ENCODE results near the gene PDIA5.

PDIA5 gene

GRCh38 chr3:123085293-123085931, 18.6 kb downstream of the PDIA5 start:
- Histone ChIP-seq H3K27ac (peak overlapping the region in 1 of 21 experiments; percentile 8), H3K4me3 (no peak overlapping the region)

- Histone ChIP-seq H3K27ac (peak overlapping the region in 1 of 21 experiments; percentile 8), H3K4me3 (no peak overlapping the region)
These were observed 19.3 kb downstream of the PDIA5 start for GRCh38 chr3:123085932-123086627.

- H3K27ac ChIP-seq: no peak overlapping the region
These were observed 21.6 kb downstream of the PDIA5 start for GRCh38 chr3:123088387-123088786.

GRCh38 chr3:123089611-123090331, 22.9 kb downstream of the PDIA5 start:
- no peak overlapping the region for H3K4me3 ChIP-seq
- peak overlapping the region in 1 of 21 experiments; percentile 11 for H3K27ac ChIP-seq

More at GRCh38 chr3:123088387-123088786, 21.6 kb downstream of the PDIA5 start:
- no peak overlapping the region for H3K4me3 ChIP-seq

GRCh38 chr3:123090728-123091531, 24.1 kb downstream of the PDIA5 start:
- Histone ChIP-seq H3K27ac (no peak overlapping the region), H3K4me3 (no peak overlapping the region)

GRCh38 chr3:123092243-123092642, 25.4 kb downstream of the PDIA5 start:
- Histone ChIP-seq H3K4me3 (no peak overlapping the region), H3K27ac (no peak overlapping the region)

- Histone ChIP-seq H3K4me3 (no peak overlapping the region), H3K27ac (no peak overlapping the region)
These were observed 26.9 kb downstream of the PDIA5 start for GRCh38 chr3:123093696-123094095.

- H3K4me3 ChIP-seq: no peak overlapping the region
- H3K27ac ChIP-seq: no peak overlapping the region
These were observed 27.9 kb downstream of the PDIA5 start for GRCh38 chr3:123094516-123095313.

- Histone ChIP-seq H3K27ac (no peak overlapping the region), H3K4me3 (no peak overlapping the region)
These were observed 29.3 kb downstream of the PDIA5 start for GRCh38 chr3:123096126-123096525.

GRCh38 chr3:123096731-123097130, 29.9 kb downstream of the PDIA5 start:
- H3K27ac ChIP-seq: no peak overlapping the region
- no peak overlapping the region for H3K4me3 ChIP-seq

- no peak overlapping the region for H3K27ac ChIP-seq
- no peak overlapping the region for H3K4me3 ChIP-seq
These were observed 31.9 kb downstream of the PDIA5 start for GRCh38 chr3:123098426-123099330.

GRCh38 chr3:123099331-123100192, 32.7 kb downstream of the PDIA5 start:
- no peak overlapping the region for H3K27ac ChIP-seq
- no peak overlapping the region for H3K4me3 ChIP-seq

GRCh38 chr3:123100193-123100776, 33.5 kb downstream of the PDIA5 start:
- Histone ChIP-seq H3K4me3 (no peak overlapping the region), H3K27ac (no peak overlapping the region)

- H3K4me3 ChIP-seq: no peak overlapping the region
- H3K27ac ChIP-seq: no peak overlapping the region
These were observed 35.4 kb downstream of the PDIA5 start for GRCh38 chr3:123102249-123102648.

GRCh38 chr3:123102826-123103225, 36.0 kb downstream of the PDIA5 start:
- Histone ChIP-seq H3K4me3 (no peak overlapping the region), H3K27ac (no peak overlapping the region)

- H3K27ac ChIP-seq: no peak overlapping the region
- H3K4me3 ChIP-seq: no peak overlapping the region
These were observed 37.7 kb downstream of the PDIA5 start for GRCh38 chr3:123104550-123104949.

Data from skin epidermis (tissue), 12 donors.